GM23338 (cell line): ENCODE measurements around the gene ZNF318. TPM values are rescaled to one million over a fixed set of nuclear protein-coding genes. Genes with fewer than 3 reads are reported as not detected.

Experiments
- ATAC-seq: fragments of 200-7000 bp; cut with Tn5 transposase; 3 replicates; pipeline ENCODE4 v1.9.1; 2020
- DNase-seq: peaks from one replicate; pipeline ENCODE4 v3.0.0-alpha.2; 2015; ENCODE audit warnings: low spot score
- H2AFZ ChIP-seq: fragments of 200-600 bp; sonication (generic); 2 replicates; pipeline ENCODE4 v1.8.0; 2016; ENCODE audit warnings: antibody characterized with exemption, mild to moderate bottlenecking, moderate library complexity
- H3F3A ChIP-seq: fragments of 200-600 bp; sonication (generic); replicated peaks from 2 replicates; pipeline ENCODE4 v1.8.0; 2017; ENCODE audit warnings: antibody characterized with exemption, mixed run types, low read depth
- H3K27ac ChIP-seq: fragments of 200-600 bp; sonication (generic); 2 replicates; pipeline ENCODE4 v1.6.1; 2016; ENCODE audit warnings: low read depth
- H3K27me3 ChIP-seq: fragments of 200-600 bp; sonication (generic); 2 replicates; pipeline ENCODE4 v1.8.0; 2016; ENCODE audit warnings: mild to moderate bottlenecking, mixed run types, moderate library complexity; ENCODE audit not compliant: insufficient read depth
- H3K36me3 ChIP-seq: fragments of 200-600 bp; sonication (generic); 2 replicates; pipeline ENCODE4 v1.8.0; 2016; ENCODE audit warnings: mild to moderate bottlenecking; ENCODE audit not compliant: insufficient read depth
- H3K4me1 ChIP-seq: fragments of 200-600 bp; sonication (generic); 2 replicates; pipeline ENCODE4 v1.8.0; 2016; ENCODE audit warnings: mild to moderate bottlenecking, moderate library complexity; ENCODE audit not compliant: insufficient read depth
- H3K4me2 ChIP-seq: fragments of 200-600 bp; sonication (generic); 2 replicates; pipeline ENCODE4 v1.7.1; 2017; ENCODE audit warnings: mixed run types
- H3K4me3 ChIP-seq: fragments of 200-600 bp; sonication (generic); 2 replicates; pipeline ENCODE4 v1.6.1; 2016; ENCODE audit warnings: mixed run types
- H3K79me2 ChIP-seq: fragments of 200-600 bp; sonication (generic); replicated peaks from 2 replicates; pipeline ENCODE4 v1.8.0; 2017; ENCODE audit warnings: mild to moderate bottlenecking; ENCODE audit not compliant: insufficient read depth
- H3K9me2 ChIP-seq: fragments of 200-600 bp; sonication (generic); 2 replicates; pipeline ENCODE4 v1.8.0; 2017; ENCODE audit not compliant: insufficient read depth
- H4K20me1 ChIP-seq: fragments of 200-600 bp; sonication (generic); replicated peaks from 2 replicates; pipeline ENCODE4 v1.8.0; 2017; ENCODE audit warnings: mild to moderate bottlenecking; ENCODE audit not compliant: insufficient read depth
- H3K27ac Mint-ChIP-seq: 2 replicates; pipeline ENCODE4 v1.8.0; 2020; ENCODE audit warnings: inconsistent platforms, mild to moderate bottlenecking, moderate library complexity, mixed read lengths
- H3K27me3 Mint-ChIP-seq: 3 replicates; pipeline ENCODE4 v1.8.0; 2022; ENCODE audit warnings: low read depth, mild to moderate bottlenecking, moderate library complexity, mixed read lengths, inconsistent platforms; ENCODE audit not compliant: insufficient read depth, poor library complexity
- H3K36me3 Mint-ChIP-seq: 3 replicates; pipeline ENCODE4 v1.8.0; 2021; ENCODE audit warnings: low read depth, mild to moderate bottlenecking, inconsistent platforms, moderate library complexity, mixed read lengths
- H3K4me1 Mint-ChIP-seq: 3 replicates; pipeline ENCODE4 v1.8.0; 2020; ENCODE audit warnings: mild to moderate bottlenecking, inconsistent platforms, mixed read lengths
- H3K4me3 Mint-ChIP-seq: 3 replicates; pipeline ENCODE4 v1.8.0; 2021; ENCODE audit warnings: moderate library complexity, mild to moderate bottlenecking, inconsistent platforms, mixed read lengths
- H3K9me3 Mint-ChIP-seq: 3 replicates; pipeline ENCODE4 v1.8.0; 2020; ENCODE audit warnings: moderate library complexity, mild to moderate bottlenecking, inconsistent platforms, mixed read lengths
- CREB1 ChIP-seq: fragments of 250-450 bp; sonication (Bioruptor Pico); IDR thresholded peaks from 2 replicates; pipeline ENCODE4 v1.5.0; 2020; ENCODE audit warnings: low read depth, mild to moderate bottlenecking, moderate library complexity
- ETS1 ChIP-seq: IDR thresholded peaks from 2 replicates; pipeline ENCODE4 v1.6.1; 2016; ENCODE audit warnings: antibody characterized with exemption
- EZH2 ChIP-seq: fragments of 200-600 bp; sonication (generic); IDR thresholded peaks from one replicate; pipeline ENCODE4 v1.8.0; 2017; ENCODE audit warnings: antibody characterized with exemption, mild to moderate bottlenecking, low read depth; ENCODE audit not compliant: unreplicated experiment
- EZH2phosphoT487 ChIP-seq: fragments of 200-600 bp; sonication (generic); IDR thresholded peaks from one replicate; pipeline ENCODE4 v1.8.1; 2018; ENCODE audit warnings: antibody characterized with exemption; ENCODE audit not compliant: unreplicated experiment
- JUNB ChIP-seq: IDR thresholded peaks from one replicate; pipeline ENCODE4 v1.6.1; 2016; ENCODE audit warnings: antibody characterized with exemption; ENCODE audit not compliant: unreplicated experiment
- NANOG ChIP-seq: IDR thresholded peaks from 2 replicates; pipeline ENCODE4 v1.6.1; 2016; ENCODE audit warnings: antibody characterized with exemption, borderline replicate concordance
- POLR2AphosphoS5 ChIP-seq: IDR thresholded peaks from 2 replicates; pipeline ENCODE4 v1.6.1; 2016; ENCODE audit warnings: antibody characterized with exemption, low read depth
- ZNF331 ChIP-seq: fragments of 250-450 bp; sonication (Bioruptor Pico); IDR thresholded peaks from 2 replicates; pipeline ENCODE4 v1.5.0; 2020; ENCODE audit warnings: low read depth, mild to moderate bottlenecking, moderate library complexity
- polyA plus RNA-seq: library from polyadenylated mRNA; unstranded; fragments of >200 nt; fragmentation: Nextera tagmentation; extraction: Ambion mirVana; gene quantifications from 2 replicates; pipeline ENCODE4 v1.2.1, GENCODE V29; 2016
- total RNA-seq: library from RNA; depleted of rRNA; stranded (reverse); fragments of >200 nt; shearing (Covaris generic); gene quantifications from 2 replicates; pipeline ENCODE4 v1.2.3, GENCODE V29; 2014
- TF ChIP-seq, protein P1 (sequence below), 2 experiments: fragments of 200-600 bp in 1 of 2; sonication (generic) in 1 of 2; conservative IDR thresholded peaks; 2 replicates each; pipeline versions ENCODE4 v1.5.1 to v1.6.1; 2016 to 2017; ENCODE audit warnings: antibody characterized with exemption in 2 of 2, low read depth in 2 of 2, mild to moderate bottlenecking in 2 of 2, moderate library complexity in 1 of 2
- TF ChIP-seq, protein P2 (sequence below): fragments of 250-450 bp; sonication (Bioruptor Pico); IDR thresholded peaks from 2 replicates; pipeline ENCODE4 v1.5.0; 2020; ENCODE audit warnings: mild to moderate bottlenecking, moderate library complexity

The ZNF318 gene
- total and polyA plus RNA-seq, 2 experiments from 2014 or later, result 8.7 to 19.5 TPM

GRCh38 chr6:43292341-43292740 is 77.1 kb downstream of the ZNF318 start (continued):
- TF ChIP-seq, protein P1, sequence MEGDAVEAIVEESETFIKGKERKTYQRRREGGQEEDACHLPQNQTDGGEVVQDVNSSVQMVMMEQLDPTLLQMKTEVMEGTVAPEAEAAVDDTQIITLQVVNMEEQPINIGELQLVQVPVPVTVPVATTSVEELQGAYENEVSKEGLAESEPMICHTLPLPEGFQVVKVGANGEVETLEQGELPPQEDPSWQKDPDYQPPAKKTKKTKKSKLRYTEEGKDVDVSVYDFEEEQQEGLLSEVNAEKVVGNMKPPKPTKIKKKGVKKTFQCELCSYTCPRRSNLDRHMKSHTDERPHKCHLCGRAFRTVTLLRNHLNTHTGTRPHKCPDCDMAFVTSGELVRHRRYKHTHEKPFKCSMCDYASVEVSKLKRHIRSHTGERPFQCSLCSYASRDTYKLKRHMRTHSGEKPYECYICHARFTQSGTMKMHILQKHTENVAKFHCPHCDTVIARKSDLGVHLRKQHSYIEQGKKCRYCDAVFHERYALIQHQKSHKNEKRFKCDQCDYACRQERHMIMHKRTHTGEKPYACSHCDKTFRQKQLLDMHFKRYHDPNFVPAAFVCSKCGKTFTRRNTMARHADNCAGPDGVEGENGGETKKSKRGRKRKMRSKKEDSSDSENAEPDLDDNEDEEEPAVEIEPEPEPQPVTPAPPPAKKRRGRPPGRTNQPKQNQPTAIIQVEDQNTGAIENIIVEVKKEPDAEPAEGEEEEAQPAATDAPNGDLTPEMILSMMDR (conservative IDR thresholded peaks at IDR 0.05; ENCODE audit: low read depth in 2 of 2), result no peak
- TF ChIP-seq CREB1 (CRISPR knock-in tag) (no peak), JUNB (no peak)

GRCh38 chr6:43291708-43292107 is 77.7 kb downstream of the ZNF318 start:
- Histone ChIP-seq H3K4me1 (no peaks in the 10 kb centered on the region; the same call in 1 of the 2 replicates), H3K9me2 (peaks cover 7% of the 10 kb centered on the region; the same call in 1 of the 2 replicates), H3K4me2 (no peak overlapping the region), H3K27me3 (no peaks in the 10 kb centered on the region), H2AFZ (no peak overlapping the region), H3K4me3 (no peak overlapping the region), H4K20me1 (no peaks in the 10 kb centered on the region), H3K79me2 (no peaks in the 10 kb centered on the region), H3F3A (no peaks in the 10 kb centered on the region), H3K36me3 (no peaks in the 10 kb centered on the region), H3K27ac (no peak overlapping the region)
- Mint-ChIP-seq H3K4me3 (no peak overlapping the region), H3K4me1 (peaks cover 12% of the 10 kb centered on the region), H3K36me3 (no peaks in the 10 kb centered on the region), H3K27me3 (peaks cover 8% of the 10 kb centered on the region), H3K27ac (no peak overlapping the region), H3K9me3 (no peaks in the 10 kb centered on the region)
- ATAC-seq (no peak), DNase-seq (no peak)
- TF ChIP-seq CREB1 (CRISPR knock-in tag), result no peak
- TF ChIP-seq, protein P2, sequence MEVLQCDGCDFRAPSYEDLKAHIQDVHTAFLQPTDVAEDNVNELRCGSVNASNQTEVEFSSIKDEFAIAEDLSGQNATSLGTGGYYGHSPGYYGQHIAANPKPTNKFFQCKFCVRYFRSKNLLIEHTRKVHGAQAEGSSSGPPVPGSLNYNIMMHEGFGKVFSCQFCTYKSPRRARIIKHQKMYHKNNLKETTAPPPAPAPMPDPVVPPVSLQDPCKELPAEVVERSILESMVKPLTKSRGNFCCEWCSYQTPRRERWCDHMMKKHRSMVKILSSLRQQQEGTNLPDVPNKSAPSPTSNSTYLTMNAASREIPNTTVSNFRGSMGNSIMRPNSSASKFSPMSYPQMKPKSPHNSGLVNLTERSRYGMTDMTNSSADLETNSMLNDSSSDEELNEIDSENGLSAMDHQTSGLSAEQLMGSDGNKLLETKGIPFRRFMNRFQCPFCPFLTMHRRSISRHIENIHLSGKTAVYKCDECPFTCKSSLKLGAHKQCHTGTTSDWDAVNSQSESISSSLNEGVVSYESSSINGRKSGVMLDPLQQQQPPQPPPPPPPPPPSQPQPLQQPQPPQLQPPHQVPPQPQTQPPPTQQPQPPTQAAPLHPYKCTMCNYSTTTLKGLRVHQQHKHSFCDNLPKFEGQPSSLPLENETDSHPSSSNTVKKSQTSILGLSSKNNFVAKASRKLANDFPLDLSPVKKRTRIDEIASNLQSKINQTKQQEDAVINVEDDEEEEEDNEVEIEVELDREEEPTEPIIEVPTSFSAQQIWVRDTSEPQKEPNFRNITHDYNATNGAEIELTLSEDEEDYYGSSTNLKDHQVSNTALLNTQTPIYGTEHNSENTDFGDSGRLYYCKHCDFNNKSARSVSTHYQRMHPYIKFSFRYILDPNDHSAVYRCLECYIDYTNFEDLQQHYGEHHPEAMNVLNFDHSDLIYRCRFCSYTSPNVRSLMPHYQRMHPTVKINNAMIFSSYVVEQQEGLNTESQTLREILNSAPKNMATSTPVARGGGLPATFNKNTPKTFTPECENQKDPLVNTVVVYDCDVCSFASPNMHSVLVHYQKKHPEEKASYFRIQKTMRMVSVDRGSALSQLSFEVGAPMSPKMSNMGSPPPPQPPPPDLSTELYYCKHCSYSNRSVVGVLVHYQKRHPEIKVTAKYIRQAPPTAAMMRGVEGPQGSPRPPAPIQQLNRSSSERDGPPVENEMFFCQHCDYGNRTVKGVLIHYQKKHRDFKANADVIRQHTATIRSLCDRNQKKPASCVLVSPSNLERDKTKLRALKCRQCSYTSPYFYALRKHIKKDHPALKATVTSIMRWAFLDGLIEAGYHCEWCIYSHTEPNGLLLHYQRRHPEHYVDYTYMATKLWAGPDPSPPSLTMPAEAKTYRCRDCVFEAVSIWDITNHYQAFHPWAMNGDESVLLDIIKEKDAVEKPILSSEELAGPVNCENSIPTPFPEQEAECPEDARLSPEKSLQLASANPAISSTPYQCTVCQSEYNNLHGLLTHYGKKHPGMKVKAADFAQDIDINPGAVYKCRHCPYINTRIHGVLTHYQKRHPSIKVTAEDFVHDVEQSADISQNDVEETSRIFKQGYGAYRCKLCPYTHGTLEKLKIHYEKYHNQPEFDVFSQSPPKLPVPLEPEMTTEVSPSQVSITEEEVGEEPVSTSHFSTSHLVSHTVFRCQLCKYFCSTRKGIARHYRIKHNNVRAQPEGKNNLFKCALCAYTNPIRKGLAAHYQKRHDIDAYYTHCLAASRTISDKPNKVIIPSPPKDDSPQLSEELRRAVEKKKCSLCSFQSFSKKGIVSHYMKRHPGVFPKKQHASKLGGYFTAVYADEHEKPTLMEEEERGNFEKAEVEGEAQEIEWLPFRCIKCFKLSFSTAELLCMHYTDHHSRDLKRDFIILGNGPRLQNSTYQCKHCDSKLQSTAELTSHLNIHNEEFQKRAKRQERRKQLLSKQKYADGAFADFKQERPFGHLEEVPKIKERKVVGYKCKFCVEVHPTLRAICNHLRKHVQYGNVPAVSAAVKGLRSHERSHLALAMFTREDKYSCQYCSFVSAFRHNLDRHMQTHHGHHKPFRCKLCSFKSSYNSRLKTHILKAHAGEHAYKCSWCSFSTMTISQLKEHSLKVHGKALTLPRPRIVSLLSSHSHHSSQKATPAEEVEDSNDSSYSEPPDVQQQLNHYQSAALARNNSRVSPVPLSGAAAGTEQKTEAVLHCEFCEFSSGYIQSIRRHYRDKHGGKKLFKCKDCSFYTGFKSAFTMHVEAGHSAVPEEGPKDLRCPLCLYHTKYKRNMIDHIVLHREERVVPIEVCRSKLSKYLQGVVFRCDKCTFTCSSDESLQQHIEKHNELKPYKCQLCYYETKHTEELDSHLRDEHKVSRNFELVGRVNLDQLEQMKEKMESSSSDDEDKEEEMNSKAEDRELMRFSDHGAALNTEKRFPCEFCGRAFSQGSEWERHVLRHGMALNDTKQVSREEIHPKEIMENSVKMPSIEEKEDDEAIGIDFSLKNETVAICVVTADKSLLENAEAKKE (CRISPR knock-in tag), result no peak
- no peak for TF ChIP-seq EZH2phosphoT487
- no peak for TF ChIP-seq NANOG
- TF ChIP-seq, protein P1 (conservative IDR thresholded peaks at IDR 0.05; ENCODE audit: low read depth in 2 of 2), result no peak
- TF ChIP-seq ZNF331 (CRISPR knock-in tag), result no peak
- no peak for TF ChIP-seq ETS1
- TF ChIP-seq POLR2AphosphoS5, result no peak
- TF ChIP-seq EZH2, result no peak
